GM19455 (cell line): ENCODE measurements around the gene EPS15.
A peak's percentile ranks its signal among the peaks of the same experiment; 100 is the strongest.
"Not testable (repeated sequence)": the region's sequence is repeated elsewhere in the genome, so short reads cannot be mapped to it uniquely, and the experiment has no call there.

Experiments used
- ATAC-seq: cut with Tn5 transposase; IDR thresholded peaks from one replicate; pipeline ENCODE4 v1.9.1; 2021; ENCODE audit not compliant: unreplicated experiment

The EPS15 gene

DNA sequence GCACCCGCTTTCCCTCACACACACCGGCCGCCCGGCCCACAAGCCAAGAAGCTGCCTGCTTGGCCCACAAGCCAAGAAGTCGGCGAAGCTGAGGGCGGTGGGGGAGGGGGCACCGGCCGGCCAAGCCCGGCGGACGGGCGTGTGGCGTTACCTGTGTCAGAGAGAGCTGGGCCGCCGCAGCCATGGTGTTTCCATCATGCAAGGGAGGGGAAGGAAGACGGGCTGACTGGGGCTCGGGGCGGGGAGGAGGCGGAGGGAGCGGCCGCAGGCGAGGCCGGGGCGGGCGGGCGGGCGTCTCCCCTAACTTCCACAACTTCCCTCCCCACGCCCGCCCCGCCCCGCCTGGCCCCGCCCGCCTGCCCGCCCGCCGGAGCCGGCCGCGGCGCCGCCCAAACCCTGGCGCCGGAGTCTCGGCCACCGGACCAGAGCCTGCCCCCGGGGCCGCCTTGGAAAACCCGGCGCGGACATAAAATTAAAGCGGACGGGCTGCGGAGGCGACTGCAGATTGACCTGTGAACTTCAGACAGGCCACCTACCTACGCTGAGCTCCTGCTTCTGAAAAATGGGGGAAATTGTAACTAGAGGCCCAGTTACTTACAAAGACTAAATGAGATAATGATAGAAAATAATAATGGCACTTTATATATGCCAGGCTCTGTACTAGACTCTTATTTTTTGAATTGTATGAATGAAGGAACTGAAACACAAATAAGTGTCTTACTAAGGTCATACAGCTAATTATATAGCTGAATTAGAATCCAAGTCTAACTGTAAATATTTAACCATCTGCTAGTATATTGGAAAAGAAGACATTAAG, at the start of gene EPS15:
TSS of gene EPS15 (minus strand) at position 219 of the 817 bp plus-strand sequence. CDS start at position 184, 35 bp downstream.
- peak; percentile 59 for ATAC-seq

DNA sequence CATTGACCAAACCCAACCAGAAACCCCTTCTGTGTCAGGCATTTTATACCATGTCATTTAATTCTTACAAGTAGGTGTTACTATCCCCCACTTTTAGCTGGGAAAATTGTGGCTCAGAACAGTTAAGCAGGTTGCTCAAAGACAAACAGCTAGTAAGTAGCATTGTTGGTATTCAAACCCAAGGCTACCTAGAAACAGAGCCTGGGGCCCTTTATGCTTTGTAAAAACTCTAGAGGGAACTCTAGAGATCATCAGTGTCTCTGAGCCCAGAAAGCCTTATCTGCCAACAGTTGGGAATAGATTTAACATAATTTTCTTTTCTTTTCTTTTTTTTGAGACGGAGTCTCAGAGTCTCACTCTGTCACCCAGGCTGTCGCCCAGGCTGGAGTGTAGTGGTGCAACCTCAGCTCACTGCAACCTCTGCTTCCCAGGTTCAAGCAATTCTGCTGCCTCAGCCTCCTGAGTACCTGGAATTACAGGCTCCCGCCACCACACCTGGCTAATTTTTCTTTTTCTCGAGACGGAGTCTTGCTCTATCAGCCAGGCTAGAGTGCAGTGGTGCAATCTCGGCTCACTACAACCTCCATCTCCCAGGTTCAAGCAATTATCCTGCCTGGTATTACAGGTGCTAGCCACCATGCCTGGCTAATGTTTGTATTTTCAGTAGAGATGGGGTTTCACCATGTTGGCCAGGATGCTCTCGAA, 49.3 kb upstream of the EPS15 start:
- ATAC-seq, result no peak

DNA sequence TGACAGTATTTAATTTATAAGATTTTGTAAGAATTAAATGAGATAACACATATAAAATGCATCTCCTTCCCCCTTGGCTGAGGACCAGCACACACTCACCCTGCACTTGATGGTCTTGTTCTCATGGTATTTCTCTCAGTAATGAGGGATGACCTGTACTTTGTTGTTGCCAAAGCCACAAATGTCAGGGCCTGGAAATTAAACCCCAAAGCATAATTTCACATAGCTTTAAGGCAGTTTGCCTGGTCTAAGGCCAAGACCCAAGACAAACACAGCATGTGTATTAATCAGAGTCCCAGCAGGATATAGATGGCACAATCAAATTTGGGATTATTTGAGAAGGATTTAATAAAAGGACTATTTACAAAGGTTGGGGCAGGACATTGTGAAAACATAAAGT, 48.6 kb upstream of the EPS15 start:
- no peak for ATAC-seq

DNA sequence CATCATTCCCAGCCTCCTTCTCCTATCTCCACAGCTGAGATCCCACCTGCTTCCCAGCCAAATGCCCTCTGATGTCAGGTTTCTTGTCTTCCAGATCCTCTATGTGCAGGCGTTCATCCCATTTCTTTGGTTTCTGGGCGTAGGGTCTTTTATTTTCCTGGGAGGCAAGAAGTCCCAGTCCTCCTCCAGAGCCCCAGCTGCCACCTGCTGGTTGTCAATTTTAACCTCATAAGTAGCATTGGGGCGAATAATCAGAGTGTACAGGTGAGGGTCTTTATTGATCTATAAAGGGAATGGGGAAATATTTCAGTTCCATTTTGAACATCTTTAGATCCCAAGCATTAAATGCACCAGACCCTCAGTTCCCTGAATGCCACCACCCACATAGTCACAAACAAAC, 47.2 kb upstream of the EPS15 start:
- no peak for ATAC-seq

DNA sequence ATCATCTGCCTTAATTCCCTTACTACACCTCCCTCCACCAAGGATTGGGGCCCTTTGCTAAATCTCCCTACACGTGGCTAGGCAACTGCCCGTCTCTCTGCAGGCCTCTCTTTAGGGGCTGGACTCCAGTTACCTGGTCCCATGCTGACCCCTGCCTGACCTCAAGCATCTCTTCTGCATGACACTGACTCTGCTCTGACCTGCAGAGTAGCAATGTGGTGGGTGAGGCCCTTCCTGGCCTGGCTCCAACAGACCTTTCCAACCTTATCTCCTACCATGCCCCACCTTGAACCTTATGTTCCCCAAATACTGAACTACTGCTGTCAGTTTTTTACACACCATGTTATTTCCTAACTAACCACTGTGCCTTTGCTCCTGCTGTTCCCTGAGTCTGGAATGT, 45.9 kb upstream of the EPS15 start:
- no peak for ATAC-seq

DNA sequence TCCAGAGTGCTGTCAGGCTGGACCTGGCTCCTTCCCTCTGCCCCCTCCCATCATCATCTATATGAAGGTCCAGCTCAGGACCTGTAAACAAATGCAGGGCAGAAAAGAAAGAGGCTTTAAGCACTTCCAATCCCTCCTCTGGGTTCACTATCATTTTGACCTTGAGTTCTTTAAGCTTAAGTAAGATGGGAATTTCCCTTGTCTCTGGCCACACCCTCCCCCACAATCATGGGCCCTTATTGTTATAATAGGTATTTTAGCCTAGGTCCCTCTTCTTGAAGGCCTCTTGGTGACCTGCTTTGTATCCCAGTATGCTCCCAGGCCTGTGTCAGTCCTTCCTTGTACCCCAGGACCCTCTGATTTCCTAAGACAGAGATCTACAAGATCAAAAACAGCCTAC, 45.1 kb upstream of the EPS15 start:
- ATAC-seq, result no peak

DNA sequence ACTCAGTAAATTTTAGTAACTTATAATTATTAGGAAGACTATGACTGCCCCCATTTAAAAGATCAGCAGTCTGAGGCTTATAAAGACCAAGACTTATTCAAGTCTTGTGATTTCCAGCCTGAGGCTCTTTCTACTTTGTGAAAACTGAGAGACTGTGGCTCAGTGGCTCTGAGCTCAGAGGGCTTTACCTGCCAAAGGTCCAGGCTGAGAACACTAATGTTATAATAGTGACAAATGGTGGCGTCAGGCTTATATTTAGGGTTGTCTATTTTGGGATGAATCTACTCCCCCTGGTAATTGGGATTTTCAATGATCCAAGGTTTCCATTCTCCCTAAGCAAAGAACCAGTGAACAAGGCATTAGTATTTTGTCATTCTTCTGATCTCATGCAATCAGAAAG, 42.6 kb upstream of the EPS15 start:
- ATAC-seq, result no peak

DNA sequence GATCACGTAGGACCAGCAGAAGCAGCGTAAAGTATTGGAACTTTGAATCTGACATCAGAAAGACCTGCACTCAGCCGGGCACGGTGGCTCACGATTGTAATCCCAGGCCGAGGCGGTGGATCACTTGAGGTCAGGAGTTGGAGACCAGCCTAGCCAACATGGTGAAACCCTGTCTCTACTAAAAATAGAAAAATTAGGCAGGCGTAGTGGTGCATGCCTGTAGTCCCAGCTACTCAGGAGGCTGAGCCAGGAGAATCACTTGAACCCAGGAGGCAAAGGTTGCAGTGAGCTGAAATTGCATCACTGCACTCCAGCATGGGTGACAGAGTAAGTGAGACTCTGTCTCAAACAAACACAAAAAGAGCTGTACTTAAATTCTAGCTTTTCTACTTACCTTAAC, 41.8 kb upstream of the EPS15 start:
- not testable (repeated sequence) for ATAC-seq

DNA sequence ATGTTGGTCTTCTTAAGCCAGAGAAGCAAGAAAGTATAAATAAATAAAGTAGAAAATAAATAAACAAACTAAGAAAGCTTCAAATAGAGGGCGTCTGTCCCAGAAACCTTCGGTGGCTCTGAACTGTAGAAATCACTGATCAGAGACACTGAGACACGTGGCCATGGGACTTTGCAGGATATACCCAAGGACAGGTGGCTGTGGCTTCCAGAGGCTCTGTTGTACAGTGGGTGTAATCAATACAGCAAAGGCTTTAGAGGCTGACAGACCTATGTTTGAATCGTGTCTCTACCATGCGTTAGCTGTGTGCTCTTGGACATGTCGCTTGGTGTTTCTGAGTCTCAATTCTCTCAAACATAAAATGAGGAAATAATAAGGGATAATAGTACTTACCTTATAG, 41.0 kb upstream of the EPS15 start:
- no peak for ATAC-seq

DNA sequence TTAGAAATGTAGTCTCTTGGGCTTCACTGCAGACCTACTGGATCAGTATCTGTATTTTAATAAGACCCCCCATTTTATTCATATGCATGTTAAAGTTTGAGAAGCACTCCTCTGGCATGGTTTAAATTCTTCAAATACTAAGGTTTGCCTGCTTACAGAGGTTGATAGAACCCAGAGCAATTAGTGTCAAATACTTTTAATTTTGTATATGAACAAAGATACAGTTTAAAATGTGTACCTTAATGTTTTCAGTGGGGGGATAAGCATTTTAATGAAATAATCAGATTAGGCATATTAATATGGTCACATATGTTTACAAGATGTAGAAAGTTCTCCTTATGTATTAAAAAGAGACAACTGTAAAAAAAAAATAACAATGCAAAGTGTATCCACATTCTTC, 40.4 kb upstream of the EPS15 start:
- no peak for ATAC-seq

DNA sequence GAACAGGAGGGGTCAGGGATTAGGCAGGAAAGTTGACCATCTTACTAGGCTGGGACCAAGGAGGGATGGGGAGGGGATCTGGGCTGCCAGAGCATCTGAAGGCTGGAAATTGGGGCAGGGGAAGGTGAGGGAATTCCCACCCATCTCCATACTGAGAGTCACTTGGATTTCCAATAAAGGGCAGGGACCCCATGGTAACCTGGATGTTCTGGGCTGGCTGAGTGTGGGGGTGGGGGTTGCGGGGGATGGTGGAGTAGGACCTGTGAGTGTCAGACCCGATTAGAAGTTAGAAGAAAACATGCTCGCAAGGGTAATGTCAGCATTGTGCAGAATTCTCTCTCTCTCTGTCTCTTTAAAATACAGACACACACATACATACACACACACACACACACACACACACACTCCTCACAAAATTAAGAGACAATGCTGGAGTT, 40.0 kb upstream of the EPS15 start:
- ATAC-seq, result no peak

DNA sequence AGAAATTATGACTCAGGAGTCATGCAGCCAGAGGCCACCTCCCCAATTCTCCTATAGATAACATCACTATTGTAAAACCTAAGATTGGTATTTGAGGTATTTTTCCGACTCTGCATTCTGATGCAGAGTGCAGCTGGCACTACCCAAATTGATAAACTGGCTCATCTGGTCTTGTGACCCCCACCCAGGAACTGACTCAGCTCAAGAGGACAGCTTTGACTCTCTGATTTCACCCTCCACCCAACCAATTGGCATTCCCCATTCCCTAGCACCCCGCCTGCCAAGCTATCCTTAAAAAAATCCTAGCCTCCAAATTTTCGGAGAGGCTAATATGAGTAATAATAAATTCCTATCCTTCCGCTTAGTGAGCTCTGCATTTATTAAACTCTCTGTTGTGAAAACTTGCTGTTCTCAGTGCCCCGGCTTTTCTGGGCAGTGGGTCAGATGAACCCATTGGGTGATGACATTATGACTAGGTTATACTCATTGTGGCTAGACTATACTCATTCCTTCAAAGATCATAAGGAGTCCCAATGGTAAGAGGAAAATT, 39.4 kb upstream of the EPS15 start:
- no peak for ATAC-seq

DNA sequence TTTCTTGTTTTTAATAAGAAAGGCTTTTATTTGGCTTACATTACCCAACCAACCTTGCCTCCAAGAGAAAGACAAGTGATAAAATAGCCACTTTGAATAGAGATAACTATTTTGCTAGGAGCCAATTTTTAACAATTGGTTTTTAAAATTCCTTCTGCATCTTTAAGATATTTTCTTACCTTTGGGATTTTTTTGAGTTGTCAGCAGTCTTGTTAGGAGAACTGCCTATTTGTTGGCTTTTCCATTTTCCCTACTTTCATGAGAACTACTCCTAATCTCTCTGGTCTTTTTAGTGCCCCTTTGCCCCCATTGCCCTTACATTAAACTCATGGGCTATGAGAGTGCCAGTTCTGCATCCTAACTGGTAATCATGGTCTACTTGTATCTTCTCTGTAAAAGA, 38.1 kb upstream of the EPS15 start:
- no peak for ATAC-seq

DNA sequence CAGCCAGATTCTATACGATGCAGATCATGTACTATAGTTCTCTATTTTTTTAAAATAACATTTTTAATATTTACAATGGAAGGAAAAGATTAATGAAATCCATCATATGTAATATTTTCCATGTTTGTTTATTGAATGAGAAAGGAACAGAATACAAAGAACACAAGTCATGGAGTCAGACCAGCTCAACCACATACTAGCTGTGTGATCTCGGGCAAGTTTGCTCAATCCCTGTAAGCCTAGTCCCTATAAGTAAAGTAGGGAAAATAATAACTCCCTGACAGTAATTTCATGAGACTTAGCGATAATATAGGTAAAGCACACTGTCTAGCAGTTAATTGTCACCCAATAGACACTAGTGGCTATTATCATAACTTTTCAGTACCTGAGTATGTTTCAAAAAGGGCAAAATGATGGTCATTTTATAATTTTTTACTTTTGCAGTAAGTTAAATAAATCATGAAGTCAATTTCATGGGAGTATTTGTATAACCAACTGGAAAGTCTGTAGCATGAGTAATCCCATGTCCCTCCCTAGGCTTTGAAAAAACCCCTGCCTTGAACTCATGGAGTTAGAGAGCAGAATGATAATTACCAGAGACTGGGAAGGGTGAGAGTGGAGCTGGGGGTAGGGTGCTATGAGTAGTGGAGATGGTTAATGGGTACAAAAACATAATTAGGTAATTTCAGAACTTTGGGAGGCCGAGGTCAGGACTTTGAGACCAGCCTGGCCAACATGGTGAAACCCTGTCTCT, 37.0 kb upstream of the EPS15 start:
- no peak for ATAC-seq

DNA sequence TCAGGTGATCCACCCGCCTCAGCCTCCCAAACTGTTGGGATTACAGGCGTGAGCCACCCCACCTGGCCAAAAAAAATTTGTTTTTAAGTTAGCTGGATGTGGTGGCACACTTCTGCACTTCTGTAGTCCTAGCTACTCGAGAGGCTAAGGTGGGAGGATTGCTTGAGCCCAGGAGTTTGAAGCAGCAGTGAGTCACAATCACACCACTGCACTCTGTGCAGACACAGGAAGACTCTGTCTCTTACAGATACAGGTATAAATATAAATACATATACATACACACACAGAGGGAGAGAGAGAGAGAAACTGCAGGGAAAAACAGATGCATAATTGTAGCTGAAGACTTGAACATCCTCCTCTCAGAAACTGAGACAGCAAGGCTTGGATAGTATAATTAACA, 34.8 kb upstream of the EPS15 start:
- no peak for ATAC-seq

DNA sequence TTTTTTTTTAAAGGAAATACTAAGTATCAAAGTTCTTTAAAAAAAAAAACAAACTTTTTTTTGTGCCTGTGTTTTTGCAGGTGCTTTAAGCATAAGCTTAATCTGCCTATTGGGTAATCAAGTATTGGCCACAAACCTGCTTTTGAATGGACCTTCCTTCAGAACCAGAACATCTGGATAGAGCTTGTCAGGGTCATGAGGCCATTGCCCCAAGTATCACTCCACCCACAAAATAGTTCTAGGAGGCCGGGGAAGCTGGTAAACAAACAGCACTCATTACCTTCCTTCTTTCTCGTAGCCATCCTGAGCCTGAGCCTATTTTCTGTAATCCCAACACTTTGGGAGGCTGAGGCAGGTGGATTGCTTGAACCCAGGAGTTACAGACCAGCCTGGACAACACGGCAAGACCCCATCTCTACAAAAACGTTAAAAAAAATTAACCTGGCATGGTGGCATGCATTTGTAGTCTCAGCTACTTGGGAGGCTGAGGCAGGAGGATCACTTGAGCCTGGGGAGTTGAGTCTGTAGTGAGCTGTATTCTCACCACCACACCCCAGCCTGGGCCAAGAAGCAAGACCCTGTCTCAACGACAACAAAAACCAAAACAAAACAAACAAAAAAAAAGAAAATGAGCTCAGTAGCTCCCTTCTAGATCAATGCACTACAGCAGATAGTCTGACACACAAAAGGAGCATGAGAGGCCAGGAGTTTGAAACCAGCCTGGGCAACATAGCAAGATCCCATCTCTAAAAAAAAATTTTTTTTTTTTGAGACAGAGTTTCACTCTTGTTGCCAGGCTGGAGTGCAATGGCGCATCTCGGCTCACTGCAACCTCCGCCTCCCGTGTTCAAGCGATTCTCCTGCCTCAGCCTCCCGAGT, 34.1 kb upstream of the EPS15 start:
- ATAC-seq, result no peak

DNA sequence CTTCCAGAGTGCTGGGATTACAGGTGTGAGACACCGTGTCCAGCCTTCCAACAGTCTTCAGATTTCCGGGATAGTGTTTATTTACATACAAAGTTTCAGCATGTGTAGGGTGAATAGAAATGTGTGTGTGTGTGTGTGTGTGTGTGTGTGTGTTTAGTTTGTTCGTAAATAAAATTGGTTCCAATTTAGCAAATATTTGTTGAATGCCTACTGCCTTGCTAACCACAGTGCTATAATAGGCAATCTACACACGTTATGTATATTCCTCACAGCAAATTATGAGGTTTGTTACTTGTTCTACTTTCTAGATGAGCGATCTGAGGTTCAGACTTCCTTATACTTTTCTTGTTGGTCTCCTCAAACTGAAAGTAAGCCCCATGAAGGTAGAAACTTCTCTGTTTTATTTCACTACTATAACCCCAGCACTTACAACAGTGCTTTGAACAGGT, 32.8 kb upstream of the EPS15 start:
- ATAC-seq, result no peak

DNA sequence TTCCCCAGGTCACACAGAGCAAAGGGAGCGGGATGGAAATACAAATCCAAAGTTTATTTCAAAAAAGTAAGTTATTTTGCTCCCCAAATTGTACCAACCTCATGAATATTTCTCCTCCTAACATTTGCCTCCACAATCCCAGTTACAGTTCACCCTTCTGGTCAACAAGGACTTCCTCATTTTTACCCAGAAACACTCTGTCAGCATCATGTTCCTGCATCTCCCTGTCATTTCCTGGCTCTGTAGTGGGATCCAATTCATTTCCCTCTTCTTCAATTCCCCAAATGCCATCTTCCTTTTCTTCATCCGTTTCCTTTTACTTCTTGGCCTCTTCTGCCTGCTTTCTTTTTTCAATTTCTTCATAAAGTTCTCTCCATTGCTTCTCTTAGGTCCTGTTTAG, 32.0 kb upstream of the EPS15 start:
- no peak for ATAC-seq

DNA sequence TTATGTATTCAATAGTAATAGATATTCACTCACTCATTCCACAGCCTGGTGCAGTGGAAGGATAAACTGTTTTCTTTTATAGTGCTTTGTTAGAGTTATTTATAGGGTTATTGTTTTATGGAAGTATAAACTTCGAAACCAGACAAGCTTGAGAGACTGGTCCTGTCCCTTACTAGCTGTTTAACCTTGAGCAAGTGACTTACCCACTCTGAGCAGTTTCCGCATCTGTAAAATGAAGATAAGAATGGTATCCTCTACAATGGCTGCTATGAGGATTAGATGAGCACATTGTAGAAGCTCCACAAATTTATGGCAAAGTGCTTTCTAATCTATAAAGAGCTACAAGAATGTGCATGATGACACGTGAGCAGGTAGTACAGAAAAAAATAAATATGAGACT, 30.8 kb upstream of the EPS15 start:
- no peak for ATAC-seq

DNA sequence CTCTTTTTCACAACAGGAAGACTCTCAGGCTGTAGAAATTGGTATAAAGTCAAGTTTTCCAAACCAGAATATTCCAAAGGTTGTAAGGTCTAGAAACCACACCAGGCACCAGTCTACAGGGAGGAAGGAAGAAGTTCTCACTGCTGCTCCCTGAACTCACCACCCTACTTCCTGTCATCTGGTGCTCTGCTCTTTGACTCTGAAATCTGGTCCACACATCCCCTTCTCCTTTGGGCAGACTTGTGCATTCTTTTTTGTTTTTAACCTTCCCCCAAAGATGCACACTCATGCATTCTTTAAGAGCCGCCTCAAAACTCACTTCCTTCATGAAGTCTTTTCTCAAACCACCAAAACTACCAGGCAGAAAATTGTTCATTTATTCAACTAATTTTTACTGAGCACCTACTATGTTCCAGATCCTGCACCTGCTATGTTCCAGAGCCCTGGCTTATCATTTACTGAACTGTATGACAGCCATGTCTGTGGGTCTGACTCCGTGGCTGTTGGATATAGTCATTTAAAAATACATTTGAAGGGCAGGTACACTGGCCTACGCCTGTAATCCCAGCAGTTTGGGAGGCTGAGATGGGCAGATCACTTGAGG, 30.1 kb upstream of the EPS15 start:
- no peak for ATAC-seq
